ENCODE data around the gene SPAG16.

SPAG16 gene

DNA sequence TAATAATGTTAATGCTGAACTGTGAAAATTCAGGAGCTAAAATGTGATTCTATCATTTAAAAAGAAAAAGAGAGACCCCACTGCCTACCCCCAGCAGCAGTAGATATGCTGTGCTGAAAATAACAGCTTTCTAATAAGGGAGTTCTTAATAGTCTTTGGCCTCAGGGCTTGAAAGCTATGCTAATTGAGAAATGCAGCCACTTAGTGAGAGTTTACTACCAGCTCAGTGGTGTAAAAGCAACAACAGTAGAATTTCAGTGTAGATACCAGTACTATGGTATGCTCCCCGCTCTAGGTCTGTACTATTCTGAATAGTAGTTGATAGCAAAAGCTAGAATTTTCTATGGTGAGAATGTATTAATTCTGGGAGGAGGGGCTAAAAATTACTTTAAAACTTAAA lies 823.5 kb downstream of the SPAG16 start:
- ChIA-PET CTCF (no interaction called here), POLR2A (no interaction called here)
- TF ChIP-seq ZNF621 (tag by site-specific recombination; IDR thresholded peaks at IDR 0.05): no peak
- TF ChIP-seq ZNF76 (tag by site-specific recombination; IDR thresholded peaks at IDR 0.05; ENCODE audit: borderline replicate concordance, low read depth): no peak
- TF ChIP-seq ZFP37 (tag by site-specific recombination; IDR thresholded peaks at IDR 0.05): no peak
- TF ChIP-seq, protein P1, sequence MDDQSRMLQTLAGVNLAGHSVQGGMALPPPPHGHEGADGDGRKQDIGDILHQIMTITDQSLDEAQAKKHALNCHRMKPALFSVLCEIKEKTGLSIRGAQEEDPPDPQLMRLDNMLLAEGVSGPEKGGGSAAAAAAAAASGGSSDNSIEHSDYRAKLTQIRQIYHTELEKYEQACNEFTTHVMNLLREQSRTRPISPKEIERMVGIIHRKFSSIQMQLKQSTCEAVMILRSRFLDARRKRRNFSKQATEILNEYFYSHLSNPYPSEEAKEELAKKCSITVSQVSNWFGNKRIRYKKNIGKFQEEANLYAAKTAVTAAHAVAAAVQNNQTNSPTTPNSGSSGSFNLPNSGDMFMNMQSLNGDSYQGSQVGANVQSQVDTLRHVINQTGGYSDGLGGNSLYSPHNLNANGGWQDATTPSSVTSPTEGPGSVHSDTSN (CRISPR knock-in tag; IDR thresholded peaks at IDR 0.05): no peak
- TF ChIP-seq, protein P2, sequence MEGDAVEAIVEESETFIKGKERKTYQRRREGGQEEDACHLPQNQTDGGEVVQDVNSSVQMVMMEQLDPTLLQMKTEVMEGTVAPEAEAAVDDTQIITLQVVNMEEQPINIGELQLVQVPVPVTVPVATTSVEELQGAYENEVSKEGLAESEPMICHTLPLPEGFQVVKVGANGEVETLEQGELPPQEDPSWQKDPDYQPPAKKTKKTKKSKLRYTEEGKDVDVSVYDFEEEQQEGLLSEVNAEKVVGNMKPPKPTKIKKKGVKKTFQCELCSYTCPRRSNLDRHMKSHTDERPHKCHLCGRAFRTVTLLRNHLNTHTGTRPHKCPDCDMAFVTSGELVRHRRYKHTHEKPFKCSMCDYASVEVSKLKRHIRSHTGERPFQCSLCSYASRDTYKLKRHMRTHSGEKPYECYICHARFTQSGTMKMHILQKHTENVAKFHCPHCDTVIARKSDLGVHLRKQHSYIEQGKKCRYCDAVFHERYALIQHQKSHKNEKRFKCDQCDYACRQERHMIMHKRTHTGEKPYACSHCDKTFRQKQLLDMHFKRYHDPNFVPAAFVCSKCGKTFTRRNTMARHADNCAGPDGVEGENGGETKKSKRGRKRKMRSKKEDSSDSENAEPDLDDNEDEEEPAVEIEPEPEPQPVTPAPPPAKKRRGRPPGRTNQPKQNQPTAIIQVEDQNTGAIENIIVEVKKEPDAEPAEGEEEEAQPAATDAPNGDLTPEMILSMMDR (tag by site-specific recombination; IDR thresholded peaks at IDR 0.05): no peak
- TF ChIP-seq GFI1B (tag by site-specific recombination; IDR thresholded peaks at IDR 0.05): no peak
- TF ChIP-seq ZSCAN23 (tag by site-specific recombination; IDR thresholded peaks at IDR 0.05): no peak
- no peak for TF ChIP-seq ZNF600 (tag by site-specific recombination; IDR thresholded peaks at IDR 0.05)
- TF ChIP-seq ZNF529 (tag by site-specific recombination; IDR thresholded peaks at IDR 0.05; ENCODE audit: insufficient replicate concordance): no peak
- Histone ChIP-seq H3K9me3 (ENCODE audit: control insufficient read depth, insufficient read depth, low read depth, low read length) (no peaks in the 10 kb centered on the region), H3K27ac (ENCODE audit: extremely low read depth, low read depth, low read length) (no peak overlapping the region), H3K4me3 (ENCODE audit: low read depth, low read length) (no peak overlapping the region), H3K36me3 (ENCODE audit: control insufficient read depth in 2 of 2, insufficient read depth in 1 of 2, low read length in 2 of 2) (no peaks in the 10 kb centered on the region), H3K4me1 (ENCODE audit: control insufficient read depth, insufficient read depth, low read length) (peaks cover 5% of the 10 kb centered on the region; the same call in 1 of the 2 replicates)

DNA sequence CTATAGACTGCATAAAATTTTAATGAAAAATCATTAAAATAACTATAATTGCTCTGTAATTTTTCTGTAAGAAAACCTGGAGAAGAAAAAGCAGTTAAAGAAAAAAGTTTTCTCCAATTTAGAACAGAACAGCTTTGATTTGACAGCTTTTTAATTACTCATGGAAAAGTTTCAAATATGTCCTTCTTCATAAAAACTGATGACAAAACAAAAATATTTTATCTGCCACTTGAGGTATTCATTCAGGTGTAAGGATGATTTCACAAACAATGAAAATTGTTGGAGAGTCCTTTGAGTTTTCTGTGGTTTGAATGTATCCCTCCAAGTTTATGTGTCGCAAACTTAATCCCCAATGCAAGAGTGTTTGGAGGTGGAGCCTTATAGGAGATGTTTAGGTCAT lies 824.3 kb downstream of the SPAG16 start:
- no peak for TF ChIP-seq HOXD13 (CRISPR knock-in tag; IDR thresholded peaks at IDR 0.05; ENCODE audit: borderline replicate concordance)
- no peak for TF ChIP-seq ZNF10 (tag by site-specific recombination; IDR thresholded peaks at IDR 0.05)
- TF ChIP-seq ZNF843 (tag by site-specific recombination; IDR thresholded peaks at IDR 0.05): no peak
- TF ChIP-seq MEIS1 (CRISPR knock-in tag; IDR thresholded peaks at IDR 0.05; ENCODE audit: borderline replicate concordance): no peak
- no peak for TF ChIP-seq ZNF555 (tag by site-specific recombination; conservative IDR thresholded peaks at IDR 0.05)
- no peak for TF ChIP-seq ZEB2 (tag by site-specific recombination; IDR thresholded peaks at IDR 0.05)
- TF ChIP-seq PRDM1 (tag by site-specific recombination; IDR thresholded peaks at IDR 0.05): no peak
- no peak for TF ChIP-seq ZNF311 (tag by site-specific recombination; IDR thresholded peaks at IDR 0.05; ENCODE audit: borderline replicate concordance)
- no peak for TF ChIP-seq ZNF423 (tag by site-specific recombination; IDR thresholded peaks at IDR 0.05)
- TF ChIP-seq ZNF366 (tag by site-specific recombination; conservative IDR thresholded peaks at IDR 0.05): no peak
- TF ChIP-seq, protein P3, sequence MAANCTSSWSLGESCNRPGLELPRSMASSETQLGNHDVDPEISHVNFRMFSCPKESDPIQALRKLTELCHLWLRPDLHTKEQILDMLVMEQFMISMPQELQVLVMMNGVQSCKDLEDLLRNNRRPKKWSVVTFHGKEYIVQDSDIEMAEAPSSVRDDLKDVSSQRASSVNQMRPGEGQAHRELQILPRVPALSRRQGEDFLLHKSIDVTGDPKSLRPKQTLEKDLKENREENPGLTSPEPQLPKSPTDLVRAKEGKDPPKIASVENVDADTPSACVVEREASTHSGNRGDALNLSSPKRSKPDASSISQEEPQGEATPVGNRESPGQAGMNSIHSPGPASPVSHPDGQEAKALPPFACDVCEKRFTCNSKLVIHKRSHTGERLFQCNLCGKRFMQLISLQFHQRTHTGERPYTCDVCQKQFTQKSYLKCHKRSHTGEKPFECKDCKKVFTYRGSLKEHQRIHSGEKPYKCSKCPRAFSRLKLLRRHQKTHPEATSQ (tag by site-specific recombination; IDR thresholded peaks at IDR 0.05): no peak
- TF ChIP-seq, protein P4, sequence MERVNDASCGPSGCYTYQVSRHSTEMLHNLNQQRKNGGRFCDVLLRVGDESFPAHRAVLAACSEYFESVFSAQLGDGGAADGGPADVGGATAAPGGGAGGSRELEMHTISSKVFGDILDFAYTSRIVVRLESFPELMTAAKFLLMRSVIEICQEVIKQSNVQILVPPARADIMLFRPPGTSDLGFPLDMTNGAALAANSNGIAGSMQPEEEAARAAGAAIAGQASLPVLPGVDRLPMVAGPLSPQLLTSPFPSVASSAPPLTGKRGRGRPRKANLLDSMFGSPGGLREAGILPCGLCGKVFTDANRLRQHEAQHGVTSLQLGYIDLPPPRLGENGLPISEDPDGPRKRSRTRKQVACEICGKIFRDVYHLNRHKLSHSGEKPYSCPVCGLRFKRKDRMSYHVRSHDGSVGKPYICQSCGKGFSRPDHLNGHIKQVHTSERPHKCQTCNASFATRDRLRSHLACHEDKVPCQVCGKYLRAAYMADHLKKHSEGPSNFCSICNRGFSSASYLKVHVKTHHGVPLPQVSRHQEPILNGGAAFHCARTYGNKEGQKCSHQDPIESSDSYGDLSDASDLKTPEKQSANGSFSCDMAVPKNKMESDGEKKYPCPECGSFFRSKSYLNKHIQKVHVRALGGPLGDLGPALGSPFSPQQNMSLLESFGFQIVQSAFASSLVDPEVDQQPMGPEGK (tag by site-specific recombination; IDR thresholded peaks at IDR 0.05): no peak
- TF ChIP-seq OVOL3 (tag by site-specific recombination; IDR thresholded peaks at IDR 0.05): no peak
- TF ChIP-seq, protein P5, sequence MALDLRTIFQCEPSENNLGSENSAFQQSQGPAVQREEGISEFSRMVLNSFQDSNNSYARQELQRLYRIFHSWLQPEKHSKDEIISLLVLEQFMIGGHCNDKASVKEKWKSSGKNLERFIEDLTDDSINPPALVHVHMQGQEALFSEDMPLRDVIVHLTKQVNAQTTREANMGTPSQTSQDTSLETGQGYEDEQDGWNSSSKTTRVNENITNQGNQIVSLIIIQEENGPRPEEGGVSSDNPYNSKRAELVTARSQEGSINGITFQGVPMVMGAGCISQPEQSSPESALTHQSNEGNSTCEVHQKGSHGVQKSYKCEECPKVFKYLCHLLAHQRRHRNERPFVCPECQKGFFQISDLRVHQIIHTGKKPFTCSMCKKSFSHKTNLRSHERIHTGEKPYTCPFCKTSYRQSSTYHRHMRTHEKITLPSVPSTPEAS (tag by site-specific recombination; IDR thresholded peaks at IDR 0.05): no peak
- no peak for TF ChIP-seq HOXC10 (CRISPR knock-in tag; IDR thresholded peaks at IDR 0.05)
- no peak for TF ChIP-seq ZNF16 (tag by site-specific recombination; IDR thresholded peaks at IDR 0.05; ENCODE audit: low read depth)
- TF ChIP-seq ZNF830 (tag by site-specific recombination; IDR thresholded peaks at IDR 0.05; ENCODE audit: low read depth): no peak
- TF ChIP-seq ZNF274 (IDR thresholded peaks at IDR 0.05; ENCODE audit: low read length): no peak
- no peak for TF ChIP-seq ZNF274 (tag by site-specific recombination; IDR thresholded peaks at IDR 0.05; ENCODE audit: borderline replicate concordance)
- Histone ChIP-seq H3K27ac (ENCODE audit: extremely low read depth, low read depth, low read length) (no peak overlapping the region), H3K4me1 (ENCODE audit: control insufficient read depth, insufficient read depth, low read length) (peaks cover 2% of the 10 kb centered on the region; the same call in 1 of the 2 replicates), H3K36me3 (ENCODE audit: control insufficient read depth in 2 of 2, insufficient read depth in 1 of 2, low read length in 2 of 2) (no peaks in the 10 kb centered on the region), H3K4me3 (ENCODE audit: low read depth, low read length) (no peak overlapping the region), H3K9me3 (ENCODE audit: control insufficient read depth, insufficient read depth, low read depth, low read length) (no peaks in the 10 kb centered on the region)
- ChIA-PET CTCF (no interaction called here), POLR2A (no interaction called here)
